K562 (cell line): ENCODE measurements around the gene AKAP6. TPM values are rescaled to one million over a fixed set of nuclear protein-coding genes. Genes with fewer than 3 reads are reported as not detected.

ENCODE experiments used
- CTBP1 ChIP-seq: fragments of 450-650 bp; IDR thresholded peaks from 2 replicates; pipeline ENCODE4 v1.6.1; 2016; ENCODE audit warnings: borderline replicate concordance
- EHMT2 ChIP-seq: fragments of 450-650 bp; IDR thresholded peaks from 2 replicates; pipeline ENCODE4 v1.6.1; 2018; ENCODE audit warnings: antibody characterized with exemption
- FOSL1 ChIP-seq: fragments of 200-800 bp; sonication (Bioruptor generic); conservative IDR thresholded peaks from 2 replicates; pipeline ENCODE4 v1.6.1; 2016; ENCODE audit warnings: missing genetic modification characterization, missing compliant biosample characterization
- JUND ChIP-seq, 2 experiments: IDR thresholded peaks; 2 replicates in 1 of 2; 3 replicates in 1 of 2; pipeline ENCODE4 v1.6.1; 2011; ENCODE audit warnings: borderline replicate concordance in 2 of 2, low read depth in 2 of 2, low read length in 2 of 2, improper control_type of control experiment in 1 of 2, missing biosample characterization in 1 of 2, missing genetic modification characterization in 1 of 2, missing genetic modification reagents in 1 of 2
- KAT7 ChIP-seq: sonication (generic); formaldehyde crosslinking; IDR thresholded peaks from 2 replicates; pipeline ENCODE4 v1.8.0; 2022; ENCODE audit warnings: missing genetic modification reagents, mild to moderate bottlenecking, borderline replicate concordance
- KDM2B ChIP-seq: fragments of 250-450 bp; sonication (Bioruptor Pico); IDR thresholded peaks from 2 replicates; pipeline ENCODE4 v1.8.0; 2021; ENCODE audit warnings: mild to moderate bottlenecking, moderate library complexity
- MBD2 ChIP-seq: sonication (generic); IDR thresholded peaks from 2 replicates; pipeline ENCODE4 v1.6.1; 2016; ENCODE audit warnings: low read depth, borderline replicate concordance
- NFE2 ChIP-seq: IDR thresholded peaks from 2 replicates; pipeline ENCODE4 v1.6.1; 2014; ENCODE audit warnings: antibody characterized with exemption, low read depth
- PCBP2 ChIP-seq: fragments of 200-400 bp; formaldehyde crosslinking; IDR thresholded peaks from 2 replicates; pipeline ENCODE4 v1.6.1; 2018; ENCODE audit warnings: low read length, low read depth, mild to moderate bottlenecking, moderate library complexity; ENCODE audit not compliant: poor library complexity, severe bottlenecking
- PTRF ChIP-seq: fragments of 450-650 bp; IDR thresholded peaks from 2 replicates; pipeline ENCODE4 v1.6.1; 2016; ENCODE audit warnings: mild to moderate bottlenecking, missing genetic modification characterization, missing compliant biosample characterization
- SNIP1 ChIP-seq: fragments of 450-650 bp; IDR thresholded peaks from 2 replicates; pipeline ENCODE4 v1.7.1; 2017; ENCODE audit warnings: low read depth, mild to moderate bottlenecking
- SP1 ChIP-seq: sonication (generic); formaldehyde crosslinking; IDR thresholded peaks from 2 replicates; pipeline ENCODE4 v1.8.1; 2022; ENCODE audit warnings: mild to moderate bottlenecking, missing genetic modification reagents
- ZNF224 ChIP-seq: sonication (generic); formaldehyde crosslinking; IDR thresholded peaks from 2 replicates; pipeline ENCODE4 v1.8.0; 2022; ENCODE audit warnings: mild to moderate bottlenecking, missing genetic modification reagents
- ZNF695 ChIP-seq: fragments of 450-650 bp; formaldehyde crosslinking; IDR thresholded peaks from 2 replicates; pipeline ENCODE4 v1.4.0; 2020; ENCODE audit warnings: mild to moderate bottlenecking, moderate library complexity
- ZNF79 ChIP-seq: fragments of 250-450 bp; sonication (Bioruptor Pico); IDR thresholded peaks from 2 replicates; pipeline ENCODE4 v1.4.0; 2020; ENCODE audit warnings: low read depth, mild to moderate bottlenecking, moderate library complexity
- polyA plus RNA-seq, 8 experiments: library from polyadenylated mRNA; depleted of rRNA in 4 of 8; stranded (reverse) in 5 of 8; unstranded in 3 of 8; fragments of >200 nt; fragmentation: Nextera tagmentation in 2 of 8; fragmentation: Illumina TruSeq in 1 of 8; extraction: Ambion mirVana in 2 of 8; extraction: Trizol in 1 of 8; gene quantifications; 2 replicates each; pipeline versions ENCODE4 v1.2.1 to v1.2.3, GENCODE V29; 2011 to 2014; ENCODE audit warnings: inconsistent platforms in 1 of 8, missing spikeins in 1 of 8
- total RNA-seq, 7 experiments: library from RNA; depleted of rRNA in 6 of 7; stranded (reverse); fragments of >200 nt in 6 of 7; fragmentation: Illumina TruSeq in 2 of 7; extraction: Trizol in 2 of 7; gene quantifications; 2 replicates each; pipeline versions ENCODE4 v1.2.1 to v1.2.3, GENCODE V29; 2011 to 2021; ENCODE audit warnings: low replicate concordance in 1 of 7
- TF ChIP-seq, protein P1 (sequence below): fragments of 450-650 bp; IDR thresholded peaks from 2 replicates; pipeline ENCODE4 v1.6.1; 2016; ENCODE audit warnings: missing biosample characterization, missing genetic modification characterization
- TF ChIP-seq, protein P2 (sequence below): fragments of 250-450 bp; sonication (Bioruptor Pico); IDR thresholded peaks from 2 replicates; pipeline ENCODE4 v1.8.0; 2021; ENCODE audit warnings: mild to moderate bottlenecking, moderate library complexity
- TF ChIP-seq, protein P3 (sequence below): fragments of 250-450 bp; sonication (Bioruptor Pico); IDR thresholded peaks from 2 replicates; pipeline ENCODE4 v1.4.0; 2020; ENCODE audit warnings: mild to moderate bottlenecking, moderate library complexity, borderline replicate concordance
- TF ChIP-seq, protein P4 (sequence below): fragments of 200-400 bp; formaldehyde crosslinking; IDR thresholded peaks from 2 replicates; pipeline ENCODE4 v1.6.1; 2017; ENCODE audit warnings: mild to moderate bottlenecking, low read depth, low read length, moderate library complexity

Gene AKAP6
- total and polyA plus RNA-seq, 9 of the 15 experiments (the other 6 are each of a cell fraction or from before 2014, with no cell fraction given): 0.03 to 1.7 (median 0.48) TPM

DNA sequence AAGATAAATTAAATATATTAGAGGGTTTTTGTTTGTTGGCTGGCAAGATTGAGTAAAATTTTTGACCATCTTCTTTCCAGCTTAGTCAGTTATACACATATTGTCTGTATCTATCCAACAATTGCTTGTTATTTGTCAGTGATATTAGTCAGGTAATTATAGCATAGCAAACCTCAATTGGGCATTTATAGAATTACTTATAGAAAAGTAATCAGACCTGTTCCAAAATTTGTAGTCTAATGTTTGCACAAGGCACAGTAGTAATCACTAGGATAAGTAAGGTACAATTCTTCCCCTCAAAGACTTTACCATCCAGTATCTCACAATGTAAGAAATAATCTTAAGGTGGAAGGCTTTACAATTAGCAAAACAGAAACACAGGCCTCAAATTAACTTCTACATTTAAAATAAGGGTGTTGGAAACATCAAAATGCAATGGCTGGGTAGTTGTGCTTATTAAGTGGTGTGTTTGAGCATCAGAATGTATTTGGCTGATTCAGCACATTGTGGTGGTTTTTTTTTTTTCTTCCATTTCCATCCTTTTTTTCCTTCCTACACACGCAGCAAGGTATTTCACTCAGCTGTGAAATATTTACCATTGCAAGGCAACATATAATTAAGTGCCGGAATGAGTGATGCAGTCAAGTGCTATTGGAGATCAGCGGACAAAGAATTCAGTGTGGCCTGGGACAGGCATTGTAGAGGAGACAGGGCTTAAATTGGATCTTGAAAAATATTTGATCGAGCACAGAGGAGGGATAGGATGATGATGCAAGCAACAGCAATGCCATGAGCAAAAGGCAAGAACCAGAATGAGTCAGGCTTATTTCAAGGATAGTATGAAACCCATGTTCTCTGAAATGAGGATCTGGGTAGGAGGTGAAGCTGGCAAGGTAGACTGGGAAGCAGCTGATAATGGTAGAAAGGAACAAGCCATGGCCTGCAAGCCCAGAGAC lies 178.2 kb downstream of the AKAP6 start (continued):
- TF ChIP-seq ZNF695 (CRISPR knock-in tag) (no peak), MBD2 (no peak), SP1 (CRISPR knock-in tag) (no peak), PCBP2 (no peak), ZNF79 (no peak), JUND (IDR thresholded peaks at IDR 0.05; ENCODE audit: borderline replicate concordance, low read depth, low read length) (peak; percentile 60; the same call in 1 of the 2 replicates), JUND (tag; IDR thresholded peaks at IDR 0.05; ENCODE audit: borderline replicate concordance, low read depth, low read length) (no peak), KDM2B (CRISPR knock-in tag) (no peak), PTRF (tag) (no peak), CTBP1 (0 out of 2 replicates have a peak, but pooled peaks have one; percentile 22), FOSL1 (tag) (peak; percentile 46; the same call in 1 of the 2 replicates), NFE2 (no peak), EHMT2 (no peak), SNIP1 (no peak), KAT7 (CRISPR knock-in tag) (no peak), ZNF224 (CRISPR knock-in tag) (no peak)
- TF ChIP-seq, protein P1, sequence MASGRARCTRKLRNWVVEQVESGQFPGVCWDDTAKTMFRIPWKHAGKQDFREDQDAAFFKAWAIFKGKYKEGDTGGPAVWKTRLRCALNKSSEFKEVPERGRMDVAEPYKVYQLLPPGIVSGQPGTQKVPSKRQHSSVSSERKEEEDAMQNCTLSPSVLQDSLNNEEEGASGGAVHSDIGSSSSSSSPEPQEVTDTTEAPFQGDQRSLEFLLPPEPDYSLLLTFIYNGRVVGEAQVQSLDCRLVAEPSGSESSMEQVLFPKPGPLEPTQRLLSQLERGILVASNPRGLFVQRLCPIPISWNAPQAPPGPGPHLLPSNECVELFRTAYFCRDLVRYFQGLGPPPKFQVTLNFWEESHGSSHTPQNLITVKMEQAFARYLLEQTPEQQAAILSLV (tag): 0 out of 2 replicates have a peak, but pooled peaks have one; percentile 30
- TF ChIP-seq, protein P2, sequence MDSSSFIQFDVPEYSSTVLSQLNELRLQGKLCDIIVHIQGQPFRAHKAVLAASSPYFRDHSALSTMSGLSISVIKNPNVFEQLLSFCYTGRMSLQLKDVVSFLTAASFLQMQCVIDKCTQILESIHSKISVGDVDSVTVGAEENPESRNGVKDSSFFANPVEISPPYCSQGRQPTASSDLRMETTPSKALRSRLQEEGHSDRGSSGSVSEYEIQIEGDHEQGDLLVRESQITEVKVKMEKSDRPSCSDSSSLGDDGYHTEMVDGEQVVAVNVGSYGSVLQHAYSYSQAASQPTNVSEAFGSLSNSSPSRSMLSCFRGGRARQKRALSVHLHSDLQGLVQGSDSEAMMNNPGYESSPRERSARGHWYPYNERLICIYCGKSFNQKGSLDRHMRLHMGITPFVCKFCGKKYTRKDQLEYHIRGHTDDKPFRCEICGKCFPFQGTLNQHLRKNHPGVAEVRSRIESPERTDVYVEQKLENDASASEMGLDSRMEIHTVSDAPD: no peak
- TF ChIP-seq, protein P3, sequence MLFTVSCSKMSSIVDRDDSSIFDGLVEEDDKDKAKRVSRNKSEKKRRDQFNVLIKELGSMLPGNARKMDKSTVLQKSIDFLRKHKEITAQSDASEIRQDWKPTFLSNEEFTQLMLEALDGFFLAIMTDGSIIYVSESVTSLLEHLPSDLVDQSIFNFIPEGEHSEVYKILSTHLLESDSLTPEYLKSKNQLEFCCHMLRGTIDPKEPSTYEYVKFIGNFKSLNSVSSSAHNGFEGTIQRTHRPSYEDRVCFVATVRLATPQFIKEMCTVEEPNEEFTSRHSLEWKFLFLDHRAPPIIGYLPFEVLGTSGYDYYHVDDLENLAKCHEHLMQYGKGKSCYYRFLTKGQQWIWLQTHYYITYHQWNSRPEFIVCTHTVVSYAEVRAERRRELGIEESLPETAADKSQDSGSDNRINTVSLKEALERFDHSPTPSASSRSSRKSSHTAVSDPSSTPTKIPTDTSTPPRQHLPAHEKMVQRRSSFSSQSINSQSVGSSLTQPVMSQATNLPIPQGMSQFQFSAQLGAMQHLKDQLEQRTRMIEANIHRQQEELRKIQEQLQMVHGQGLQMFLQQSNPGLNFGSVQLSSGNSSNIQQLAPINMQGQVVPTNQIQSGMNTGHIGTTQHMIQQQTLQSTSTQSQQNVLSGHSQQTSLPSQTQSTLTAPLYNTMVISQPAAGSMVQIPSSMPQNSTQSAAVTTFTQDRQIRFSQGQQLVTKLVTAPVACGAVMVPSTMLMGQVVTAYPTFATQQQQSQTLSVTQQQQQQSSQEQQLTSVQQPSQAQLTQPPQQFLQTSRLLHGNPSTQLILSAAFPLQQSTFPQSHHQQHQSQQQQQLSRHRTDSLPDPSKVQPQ (CRISPR knock-in tag): no peak
- TF ChIP-seq, protein P4, sequence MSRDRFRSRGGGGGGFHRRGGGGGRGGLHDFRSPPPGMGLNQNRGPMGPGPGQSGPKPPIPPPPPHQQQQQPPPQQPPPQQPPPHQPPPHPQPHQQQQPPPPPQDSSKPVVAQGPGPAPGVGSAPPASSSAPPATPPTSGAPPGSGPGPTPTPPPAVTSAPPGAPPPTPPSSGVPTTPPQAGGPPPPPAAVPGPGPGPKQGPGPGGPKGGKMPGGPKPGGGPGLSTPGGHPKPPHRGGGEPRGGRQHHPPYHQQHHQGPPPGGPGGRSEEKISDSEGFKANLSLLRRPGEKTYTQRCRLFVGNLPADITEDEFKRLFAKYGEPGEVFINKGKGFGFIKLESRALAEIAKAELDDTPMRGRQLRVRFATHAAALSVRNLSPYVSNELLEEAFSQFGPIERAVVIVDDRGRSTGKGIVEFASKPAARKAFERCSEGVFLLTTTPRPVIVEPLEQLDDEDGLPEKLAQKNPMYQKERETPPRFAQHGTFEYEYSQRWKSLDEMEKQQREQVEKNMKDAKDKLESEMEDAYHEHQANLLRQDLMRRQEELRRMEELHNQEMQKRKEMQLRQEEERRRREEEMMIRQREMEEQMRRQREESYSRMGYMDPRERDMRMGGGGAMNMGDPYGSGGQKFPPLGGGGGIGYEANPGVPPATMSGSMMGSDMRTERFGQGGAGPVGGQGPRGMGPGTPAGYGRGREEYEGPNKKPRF: no peak
